GM19099 (cell line): ENCODE measurements around the gene SUCLG2.

Experiments
- POLR2A ChIP-seq: IDR thresholded peaks from 3 replicates; pipeline ENCODE4 v1.6.1; 2011; ENCODE audit warnings: low read depth; ENCODE audit not compliant: insufficient read length; ENCODE audit errors: extremely low read depth

Gene SUCLG2

GRCh38 chr3:67657192-67657591 is 2.8 kb upstream of the SUCLG2 start:
- no peak for TF ChIP-seq POLR2A

GRCh38 chr3:67656614-67657013 is 2.2 kb upstream of the SUCLG2 start:
- no peak for TF ChIP-seq POLR2A

GRCh38 chr3:67655364-67656121 is 1.1 kb upstream of the SUCLG2 start:
- peak; percentile 79 for TF ChIP-seq POLR2A

- no peak for TF ChIP-seq POLR2A
Measured at GRCh38 chr3:67654844-67655177, 399 bp upstream of the SUCLG2 start.

- no peak for TF ChIP-seq POLR2A
Measured at GRCh38 chr3:67653425-67654098, 850 bp downstream of the SUCLG2 start.

- TF ChIP-seq POLR2A: no peak
Measured at GRCh38 chr3:67650084-67650483, 4.3 kb downstream of the SUCLG2 start.

- no peak for TF ChIP-seq POLR2A
Measured at GRCh38 chr3:67649681-67650080, 4.7 kb downstream of the SUCLG2 start.

GRCh38 chr3:67648701-67649100 is 5.7 kb downstream of the SUCLG2 start:
- TF ChIP-seq POLR2A: no peak

- TF ChIP-seq POLR2A: no peak
Measured at GRCh38 chr3:67648229-67648628, 6.2 kb downstream of the SUCLG2 start.

GRCh38 chr3:67647390-67647878 is 7.0 kb downstream of the SUCLG2 start:
- TF ChIP-seq POLR2A: no peak

- TF ChIP-seq POLR2A: no peak
Measured at GRCh38 chr3:67646586-67647234, 7.7 kb downstream of the SUCLG2 start.

GRCh38 chr3:67644827-67645226 is 9.6 kb downstream of the SUCLG2 start:
- TF ChIP-seq POLR2A: no peak

GRCh38 chr3:67642734-67643133 is 11.7 kb downstream of the SUCLG2 start:
- no peak for TF ChIP-seq POLR2A

GRCh38 chr3:67642190-67642589 is 12.2 kb downstream of the SUCLG2 start:
- TF ChIP-seq POLR2A: no peak

- TF ChIP-seq POLR2A: no peak
Measured at GRCh38 chr3:67641451-67641850, 13.0 kb downstream of the SUCLG2 start.
